DMS53 treated with DMSO at 0.1 percent for 48 hours (cell line): ENCODE results near the gene SGCE.
A peak's percentile ranks its signal among the peaks of the same experiment; 100 is the strongest.

Source experiments
- DNase-seq: peaks from one replicate; lab custom pipeline; 2025; ENCODE audit not compliant: unreplicated experiment; lab: John Stamatoyannopoulos, UW

The SGCE gene

GRCh38 chr7:94623820-94624219 is 32.1 kb downstream of the SGCE start:
- DNase-seq, result peak; percentile 36

DNA sequence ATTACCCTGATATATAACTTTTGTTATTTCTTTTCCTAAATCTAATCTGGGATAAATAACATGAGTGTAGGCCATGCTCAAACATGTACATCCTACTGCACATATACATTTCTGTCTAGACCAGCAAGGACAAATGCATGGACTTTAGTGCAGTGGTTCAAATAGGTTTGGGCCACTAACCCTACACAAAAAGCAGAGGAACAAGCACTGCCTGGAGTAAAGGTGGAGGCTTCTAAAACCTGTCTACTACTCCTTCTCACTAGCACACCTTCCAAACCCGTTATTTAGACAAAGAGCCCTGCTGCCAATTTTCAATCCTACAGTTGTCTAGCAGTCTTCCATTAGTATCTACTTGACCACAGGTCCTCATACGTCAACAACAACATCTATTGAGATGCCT is 34.8 kb downstream of the SGCE start:
- no peak for DNase-seq

GRCh38 chr7:94620703-94621118 is 35.2 kb downstream of the SGCE start:
- peak; percentile 91 for DNase-seq

GRCh38 chr7:94618126-94618525 is 37.8 kb downstream of the SGCE start:
- DNase-seq, result no peak

DNA sequence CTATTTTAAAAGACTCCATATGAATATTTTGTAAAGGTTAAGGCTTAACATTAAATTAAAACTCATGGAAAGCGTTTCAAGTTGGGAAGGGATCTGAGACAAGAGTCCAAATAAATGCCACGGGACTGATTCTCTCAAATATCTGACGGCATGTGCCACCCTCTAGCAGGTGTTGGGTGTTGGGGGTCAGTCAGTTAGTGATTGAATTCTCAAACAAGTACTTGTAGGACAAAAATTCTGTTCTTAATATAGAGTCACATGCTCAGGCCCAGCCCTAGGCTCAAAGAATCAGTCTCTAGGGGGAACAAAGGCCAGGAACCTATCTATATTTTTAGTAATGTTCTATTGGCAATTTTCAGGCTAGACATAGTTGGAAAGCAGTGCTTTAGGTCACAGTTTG is 39.1 kb downstream of the SGCE start:
- no peak for DNase-seq

DNA sequence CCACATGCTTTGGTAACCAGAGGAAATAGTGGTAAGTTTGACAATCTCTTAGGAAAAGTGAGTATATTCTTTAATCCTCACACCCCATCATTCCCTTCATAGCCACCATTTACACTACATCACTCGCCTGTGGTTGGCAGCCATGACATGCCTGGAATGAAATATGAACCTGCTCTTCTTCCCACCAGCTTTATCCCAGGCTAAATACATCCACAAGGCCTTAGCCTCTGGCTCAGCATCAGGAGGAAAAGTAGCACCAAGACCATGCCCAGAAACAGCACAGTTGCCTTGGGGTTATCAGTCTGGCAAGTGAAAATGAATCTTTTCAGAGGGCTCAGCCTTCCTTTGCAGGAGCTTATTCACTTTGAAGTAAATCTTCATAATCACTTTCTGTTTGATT is 40.3 kb downstream of the SGCE start:
- no peak for DNase-seq

- DNase-seq, result no peak
Observed at GRCh38 chr7:94612661-94613060, 43.3 kb downstream of the SGCE start.

GRCh38 chr7:94612253-94612652 is 43.7 kb downstream of the SGCE start:
- no peak for DNase-seq

DNA sequence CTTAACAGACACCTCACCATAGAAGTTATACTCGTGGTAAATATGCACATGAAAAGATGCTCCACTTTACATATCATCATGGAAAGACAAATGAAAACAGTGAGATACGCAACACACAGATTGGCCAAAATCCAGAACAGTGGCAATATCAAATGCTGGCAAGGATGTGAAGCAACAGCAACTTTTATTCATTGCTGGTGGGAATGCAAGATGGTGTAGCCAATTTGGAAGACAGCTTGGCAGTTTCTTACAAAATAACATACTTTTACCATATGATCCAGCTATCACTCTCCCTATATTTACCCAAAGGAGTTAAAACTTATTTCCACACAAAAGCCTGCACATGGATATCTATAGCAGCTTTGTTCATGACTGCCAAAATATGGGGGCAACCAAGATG is 46.4 kb downstream of the SGCE start:
- no peak for DNase-seq

- no peak for DNase-seq
Observed at GRCh38 chr7:94605031-94605430, 50.9 kb downstream of the SGCE start.

- no peak for DNase-seq
Observed at GRCh38 chr7:94602181-94602580, 53.8 kb downstream of the SGCE start.

- no peak for DNase-seq
Observed at GRCh38 chr7:94600267-94600666, 55.7 kb downstream of the SGCE start.

GRCh38 chr7:94595717-94596116 is 60.2 kb downstream of the SGCE start:
- DNase-seq, result no peak

GRCh38 chr7:94594882-94595281 is 61.1 kb downstream of the SGCE start:
- DNase-seq, result no peak

DNA sequence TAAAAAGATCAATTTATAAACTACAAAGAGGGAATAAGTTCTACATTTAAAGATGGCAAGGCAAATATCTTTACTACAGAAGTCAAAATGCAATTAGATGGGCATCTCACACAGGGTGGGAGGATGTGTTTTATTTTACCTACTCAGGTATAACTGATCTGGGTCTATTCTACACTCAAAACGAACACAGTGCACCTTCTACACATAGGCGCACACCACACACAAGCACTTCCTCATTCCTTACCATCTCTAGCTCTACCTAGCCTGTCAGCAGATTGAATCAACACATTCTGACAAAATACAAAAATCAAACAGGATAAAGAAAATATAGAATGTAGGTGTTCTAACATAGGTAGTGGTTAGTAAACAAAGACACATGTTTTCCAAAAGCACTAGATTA is 64.8 kb downstream of the SGCE start:
- no peak for DNase-seq

- DNase-seq, result no peak
Observed at GRCh38 chr7:94590526-94591162, 65.3 kb downstream of the SGCE start.

DNA sequence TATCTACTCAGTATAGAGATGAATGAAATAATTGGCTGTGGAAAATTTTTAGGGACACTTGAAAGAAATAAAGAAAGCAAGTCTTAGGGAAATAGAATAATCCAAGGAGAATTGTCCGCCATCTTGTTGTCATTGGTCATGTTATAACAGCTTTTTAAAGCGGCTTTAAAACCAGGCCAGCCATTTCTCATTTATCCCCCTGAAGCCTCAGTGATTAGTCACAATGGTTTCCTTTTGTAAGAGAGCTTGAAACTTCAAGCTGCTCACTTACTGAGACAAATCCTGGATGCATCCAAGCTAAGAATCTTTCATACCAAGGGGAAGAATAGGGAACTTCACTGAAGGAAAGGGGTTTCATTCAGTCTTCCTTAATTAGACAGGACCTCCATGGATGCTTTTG is 67.9 kb downstream of the SGCE start:
- DNase-seq, result no peak

DNA sequence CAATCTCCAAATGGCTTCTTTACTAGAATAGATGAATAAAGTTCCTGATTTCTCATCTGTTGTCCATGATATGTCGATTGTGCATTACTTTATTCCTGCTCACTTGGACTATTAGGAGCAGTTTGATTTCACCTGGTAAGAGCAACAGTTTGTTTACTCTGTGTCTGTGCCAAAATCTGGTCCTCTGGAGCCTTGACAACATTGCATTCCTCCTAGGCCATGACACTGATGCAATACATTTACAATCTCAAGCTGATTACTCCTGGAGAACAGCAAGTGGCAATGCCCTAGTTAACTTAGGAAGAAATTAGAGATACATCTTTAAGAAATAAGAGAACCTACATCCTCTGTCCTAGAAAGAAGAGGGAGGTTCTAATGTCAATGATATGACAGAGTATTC is 71.8 kb downstream of the SGCE start:
- no peak for DNase-seq

DNA sequence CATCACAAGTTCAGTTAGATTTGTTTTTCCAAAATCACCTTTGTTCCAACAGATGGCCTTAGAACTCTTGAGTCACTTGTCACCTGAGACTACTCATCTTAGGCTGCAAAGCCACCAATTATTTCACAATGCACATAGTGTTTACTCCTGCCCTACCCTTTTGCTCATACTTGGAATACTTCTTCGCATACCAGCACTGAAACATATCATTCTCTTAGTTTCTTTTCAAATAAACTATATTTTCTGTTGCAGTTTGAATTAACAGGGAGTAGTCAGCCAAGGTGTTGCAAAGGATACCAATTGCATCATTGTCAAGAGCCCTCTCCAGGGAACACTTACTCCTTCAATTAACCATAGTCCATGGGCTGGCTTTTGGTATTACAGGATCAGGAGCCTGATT is 75.3 kb downstream of the SGCE start:
- DNase-seq, result no peak

DNA sequence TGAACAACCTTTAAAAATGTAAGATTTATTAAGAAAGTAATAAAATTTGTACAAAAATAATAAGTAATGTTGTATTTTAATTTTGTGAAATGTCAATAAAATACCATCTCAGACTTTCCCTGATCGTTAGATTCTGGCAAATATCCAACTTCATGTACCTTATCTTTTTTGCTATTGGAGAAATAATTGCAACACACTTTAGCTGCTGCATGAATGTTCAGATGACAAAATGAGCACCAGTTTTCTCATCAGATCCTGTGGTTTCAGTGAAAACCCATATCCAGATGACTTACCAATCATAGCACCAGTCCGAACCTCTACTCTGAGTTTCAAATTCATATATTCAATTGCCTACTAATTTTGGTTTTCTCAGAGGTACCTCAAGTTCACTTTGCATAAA is 76.5 kb downstream of the SGCE start:
- no peak for DNase-seq

DNA sequence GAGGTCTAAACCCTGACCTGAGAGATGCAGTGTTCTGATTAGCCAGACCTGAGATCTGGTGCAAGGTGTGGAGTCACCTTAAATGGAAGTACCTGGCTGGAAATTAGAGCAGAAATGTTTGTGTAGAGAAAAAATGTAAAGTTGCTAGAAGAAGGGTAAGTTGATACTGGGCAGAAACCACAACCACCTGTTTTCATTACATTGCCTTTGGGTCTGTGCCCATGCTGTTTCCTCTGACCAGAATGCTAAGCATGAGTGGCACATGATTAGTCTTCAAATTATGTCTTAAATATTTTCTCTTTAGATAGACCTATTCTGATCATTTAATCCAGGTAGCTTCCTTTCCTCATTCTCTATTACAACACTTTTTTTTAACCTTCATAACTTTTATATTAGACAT is 77.3 kb downstream of the SGCE start:
- DNase-seq, result no peak

DNA sequence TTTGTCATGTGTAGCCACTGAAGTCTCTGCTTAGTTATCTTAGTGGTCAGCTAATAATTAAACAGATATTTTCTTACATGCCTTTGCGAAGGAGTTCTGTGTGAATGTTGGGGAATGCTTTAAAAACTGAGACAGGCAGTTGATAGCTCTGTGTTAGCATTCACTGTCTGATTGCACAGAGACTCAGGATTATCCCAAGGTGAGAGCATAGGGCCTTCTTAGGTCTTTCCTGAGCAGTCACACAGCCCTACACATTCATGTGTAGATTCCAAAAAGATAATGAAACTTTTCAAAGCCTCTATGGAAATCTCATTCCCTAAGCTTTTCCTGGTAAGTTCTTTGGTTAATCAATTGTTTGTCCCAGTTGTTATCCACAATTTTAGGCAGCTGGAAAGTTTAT is 78.6 kb downstream of the SGCE start:
- DNase-seq, result no peak

DNA sequence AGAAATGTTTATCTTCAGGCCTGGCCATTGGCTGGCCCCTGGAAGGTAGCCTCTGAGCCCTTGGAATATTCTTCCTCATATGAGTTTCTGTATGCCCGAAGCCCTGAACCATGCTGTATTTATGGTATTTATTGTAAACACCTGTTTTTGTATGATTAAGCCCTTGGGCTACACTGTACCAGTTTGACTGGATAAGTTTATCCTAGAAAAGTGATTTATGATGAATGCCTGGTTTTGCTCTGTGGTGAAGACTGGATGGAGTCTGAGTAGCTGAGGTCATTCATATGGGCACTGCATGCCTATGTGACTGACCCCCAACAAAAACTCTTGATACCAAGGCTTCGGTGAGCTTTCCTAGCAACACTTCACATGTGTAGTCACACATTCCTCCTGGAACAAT is 79.6 kb downstream of the SGCE start:
- DNase-seq, result no peak

DNA sequence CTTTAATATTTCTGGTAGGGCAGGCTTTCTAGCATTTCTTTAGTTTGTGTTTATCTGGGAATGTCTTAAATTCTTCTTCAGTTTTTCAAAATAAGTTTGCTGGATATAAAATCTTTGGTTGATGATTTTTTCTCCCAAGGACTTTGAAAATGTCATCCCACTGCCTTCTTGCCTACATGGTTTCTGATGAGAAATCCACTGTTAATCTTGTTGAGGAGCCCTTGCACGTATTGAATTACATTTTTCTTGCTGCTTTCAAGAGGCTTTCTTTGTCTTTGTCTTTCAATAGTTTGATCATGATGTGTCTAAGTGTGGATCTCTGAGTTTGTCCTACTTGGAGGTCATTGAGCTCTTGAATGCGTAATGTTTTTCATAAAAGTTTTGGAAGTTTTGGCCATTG is 80.3 kb downstream of the SGCE start:
- DNase-seq, result no peak
